ENCODE measurements around the gene BAIAP2L1. TPM values are rescaled to one million over a fixed set of nuclear protein-coding genes. Genes with fewer than 3 reads are reported as not detected.
"Not testable (repeated sequence)": the region's sequence is repeated elsewhere in the genome, so short reads cannot be mapped to it uniquely, and the experiment has no call there.

Gene BAIAP2L1
- total and polyA plus RNA-seq, 7 experiments from 2014 or later: 0.32 to 2.0 (median 0.56) TPM

GRCh38 chr7:98395481-98395880 lies 5.4 kb downstream of the BAIAP2L1 start:
- peaks cover 0 to 21% (median 9%) of the 10 kb centered on the region in 5 donors for H3K27me3 Mint-ChIP-seq
- ChIA-PET POLR2A (no interaction called here), CTCF (no interaction called here)
- ATAC-seq: no peak
- H3K27ac ChIP-seq (ENCODE audit: low read depth, low read length): no peak overlapping the region
- H3K36me3 Mint-ChIP-seq: no peaks in the 10 kb centered on the region
- intact Hi-C loops (cut with micrococcal nuclease): no loop called here
- no peaks in the 10 kb centered on the region for H3K9me3 ChIP-seq (ENCODE audit: control insufficient read depth in 2 of 3, low read length in 3 of 3)
- H3K4me3 Mint-ChIP-seq: no peak overlapping the region
- H3K4me1 Mint-ChIP-seq: peaks cover 0 to 10% (median 5%) of the 10 kb centered on the region in 7 donors
- H3K4me1 ChIP-seq (ENCODE audit: control insufficient read depth in 2 of 2, insufficient read depth in 2 of 2, low read length in 2 of 2): no peaks in the 10 kb centered on the region
- H3K9me3 Mint-ChIP-seq: no peaks in the 10 kb centered on the region
- no peak overlapping the region for H3K27ac Mint-ChIP-seq
- no peak overlapping the region for H3K4me3 ChIP-seq (ENCODE audit: low read length)
- no peaks in the 10 kb centered on the region for H3K27me3 ChIP-seq (ENCODE audit: control insufficient read depth in 2 of 2, insufficient read depth in 2 of 2, low read length in 2 of 2)
- no peak for DNase-seq
- no peaks in the 10 kb centered on the region for H3K36me3 ChIP-seq (ENCODE audit: control insufficient read depth in 2 of 3, insufficient read depth in 3 of 3, low read length in 3 of 3)

DNA sequence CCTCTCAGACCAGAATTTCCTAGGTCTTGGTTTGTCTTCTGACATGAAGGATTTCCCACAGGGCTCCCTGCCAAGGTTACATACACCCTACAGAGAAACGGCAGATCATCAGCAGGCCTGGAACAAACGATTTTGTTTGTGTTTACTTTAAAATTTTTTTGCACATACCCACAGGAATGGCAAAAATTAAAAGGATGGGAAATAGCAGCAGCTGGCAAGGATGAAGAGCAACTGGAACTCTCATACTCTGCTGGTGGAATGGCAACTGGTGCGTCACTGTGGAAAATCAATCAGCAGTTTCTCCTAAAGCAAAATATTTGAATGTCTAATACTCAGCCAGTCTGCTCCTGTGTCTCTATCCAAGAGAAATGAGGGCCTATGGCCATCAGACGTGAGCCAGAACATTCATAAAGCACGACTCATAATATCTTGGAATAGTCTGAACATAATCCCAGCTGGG lies 6.5 kb downstream of the BAIAP2L1 start:
- ChIA-PET POLR2A (no interaction called here), CTCF (no interaction called here)
- H3K27me3 Mint-ChIP-seq: peaks cover 0 to 15% (median 9%) of the 10 kb centered on the region in 5 donors
- Histone ChIP-seq H3K27me3 (ENCODE audit: control insufficient read depth in 2 of 2, insufficient read depth in 2 of 2, low read length in 2 of 2) (no peaks in the 10 kb centered on the region), H3K27ac (ENCODE audit: low read depth, low read length) (no peak overlapping the region), H3K36me3 (ENCODE audit: control insufficient read depth in 2 of 3, insufficient read depth in 3 of 3, low read length in 3 of 3) (no peaks in the 10 kb centered on the region), H3K4me1 (ENCODE audit: control insufficient read depth in 2 of 2, insufficient read depth in 2 of 2, low read length in 2 of 2) (no peaks in the 10 kb centered on the region), H3K4me3 (ENCODE audit: low read length) (no peak overlapping the region), H3K9me3 (ENCODE audit: control insufficient read depth in 2 of 3, low read length in 3 of 3) (no peaks in the 10 kb centered on the region)
- intact Hi-C loops (cut with micrococcal nuclease): no loop called here
- DNase-seq (no peak), ATAC-seq (no peak)
- no peak overlapping the region for H3K27ac Mint-ChIP-seq
- no peaks in the 10 kb centered on the region for H3K36me3 Mint-ChIP-seq
- H3K9me3 Mint-ChIP-seq: no peaks in the 10 kb centered on the region
- H3K4me1 Mint-ChIP-seq: peaks cover 0 to 6% (median 0%) of the 10 kb centered on the region in 7 donors
- no peak overlapping the region for H3K4me3 Mint-ChIP-seq

DNA sequence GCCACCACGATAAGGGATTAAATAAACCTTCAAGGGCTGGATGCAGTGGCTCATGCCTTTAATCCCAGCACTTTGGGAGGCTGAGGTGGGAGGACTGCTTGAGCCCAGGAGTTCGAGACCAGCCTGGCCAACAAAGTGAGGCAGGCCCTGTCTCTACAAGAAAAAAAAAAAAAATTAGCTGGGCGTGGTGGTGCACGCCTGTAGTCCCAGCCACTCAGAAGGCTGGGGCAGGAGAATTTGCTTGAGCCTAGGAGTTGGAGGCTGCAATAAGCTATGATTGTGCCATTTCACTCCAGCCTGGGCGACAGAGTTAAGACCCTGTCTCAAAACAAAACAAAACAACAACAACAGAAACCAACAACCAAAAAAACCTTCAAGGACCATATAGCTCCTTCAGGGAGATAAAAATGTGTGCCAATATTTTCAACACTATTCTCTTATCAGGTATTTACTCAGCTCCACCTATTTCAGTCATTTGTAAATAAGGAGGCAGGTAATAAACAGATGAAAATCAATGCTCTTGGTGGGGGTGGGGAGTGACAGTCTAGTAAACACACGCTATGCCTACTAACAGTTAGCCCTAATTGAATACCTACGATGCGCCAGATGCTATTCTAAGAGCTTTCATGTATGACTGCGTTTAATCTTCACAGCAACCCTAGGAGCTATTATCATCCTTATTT lies 13.2 kb downstream of the BAIAP2L1 start:
- Mint-ChIP-seq H3K36me3 (no peaks in the 10 kb centered on the region), H3K9me3 (no peaks in the 10 kb centered on the region), H3K27me3 (peaks cover 0 to 3% (median 0%) of the 10 kb centered on the region in 5 donors), H3K27ac (no peak overlapping the region), H3K4me1 (no peaks in the 10 kb centered on the region), H3K4me3 (no peak overlapping the region)
- Histone ChIP-seq H3K27ac (ENCODE audit: low read depth, low read length) (no peak overlapping the region), H3K4me3 (ENCODE audit: low read length) (no peak overlapping the region), H3K36me3 (ENCODE audit: control insufficient read depth in 2 of 3, insufficient read depth in 3 of 3, low read length in 3 of 3) (no peaks in the 10 kb centered on the region), H3K4me1 (ENCODE audit: control insufficient read depth in 2 of 2, insufficient read depth in 2 of 2, low read length in 2 of 2) (no peaks in the 10 kb centered on the region), H3K9me3 (ENCODE audit: control insufficient read depth in 2 of 3, low read length in 3 of 3) (no peaks in the 10 kb centered on the region), H3K27me3 (ENCODE audit: control insufficient read depth in 2 of 2, insufficient read depth in 2 of 2, low read length in 2 of 2) (no peaks in the 10 kb centered on the region)
- POLR2A ChIA-PET: no interaction called here
- CTCF ChIA-PET: no interaction called here
- ATAC-seq: no peak
- intact Hi-C loops (cut with micrococcal nuclease): no loop called here
- DNase-seq: no peak

GRCh38 chr7:98387131-98387530 lies 13.8 kb downstream of the BAIAP2L1 start:
- Mint-ChIP-seq H3K27me3 (peaks cover 0 to 3% (median 0%) of the 10 kb centered on the region in 5 donors), H3K4me3 (no peak overlapping the region), H3K4me1 (no peaks in the 10 kb centered on the region), H3K27ac (no peak overlapping the region), H3K36me3 (no peaks in the 10 kb centered on the region), H3K9me3 (no peaks in the 10 kb centered on the region)
- peak; percentile 16 for ATAC-seq
- CTCF ChIA-PET: no interaction called here
- Histone ChIP-seq H3K36me3 (ENCODE audit: control insufficient read depth in 2 of 3, insufficient read depth in 3 of 3, low read length in 3 of 3) (no peaks in the 10 kb centered on the region), H3K9me3 (ENCODE audit: control insufficient read depth in 2 of 3, low read length in 3 of 3) (no peaks in the 10 kb centered on the region), H3K4me3 (ENCODE audit: low read length) (no peak overlapping the region), H3K27me3 (ENCODE audit: control insufficient read depth in 2 of 2, insufficient read depth in 2 of 2, low read length in 2 of 2) (no peaks in the 10 kb centered on the region), H3K4me1 (ENCODE audit: control insufficient read depth in 2 of 2, insufficient read depth in 2 of 2, low read length in 2 of 2) (no peaks in the 10 kb centered on the region), H3K27ac (ENCODE audit: low read depth, low read length) (no peak overlapping the region)
- DNase-seq: no peak
- intact Hi-C loops (cut with micrococcal nuclease): no loop called here
- POLR2A ChIA-PET: no interaction called here

- H3K36me3 Mint-ChIP-seq; H3K36me3 ChIP-seq (ENCODE audit: control insufficient read depth in 2 of 3, insufficient read depth in 3 of 3, low read length in 3 of 3); H3K4me1 ChIP-seq (ENCODE audit: control insufficient read depth in 2 of 2, insufficient read depth in 2 of 2, low read length in 2 of 2); intact Hi-C loops (cut with micrococcal nuclease); H3K27me3 ChIP-seq (ENCODE audit: control insufficient read depth in 2 of 2, insufficient read depth in 2 of 2, low read length in 2 of 2); H3K27ac ChIP-seq (ENCODE audit: low read depth, low read length); H3K4me3 ChIP-seq (ENCODE audit: low read length); POLR2A ChIA-PET; H3K9me3 ChIP-seq (ENCODE audit: control insufficient read depth in 2 of 3, low read length in 3 of 3); H3K27me3 Mint-ChIP-seq; H3K9me3 Mint-ChIP-seq; CTCF ChIA-PET; H3K4me3 Mint-ChIP-seq; ATAC-seq; DNase-seq; H3K27ac Mint-ChIP-seq; H3K4me1 Mint-ChIP-seq: not testable (repeated sequence)
Measured at GRCh38 chr7:98385532-98385931, 15.4 kb downstream of the BAIAP2L1 start.

DNA sequence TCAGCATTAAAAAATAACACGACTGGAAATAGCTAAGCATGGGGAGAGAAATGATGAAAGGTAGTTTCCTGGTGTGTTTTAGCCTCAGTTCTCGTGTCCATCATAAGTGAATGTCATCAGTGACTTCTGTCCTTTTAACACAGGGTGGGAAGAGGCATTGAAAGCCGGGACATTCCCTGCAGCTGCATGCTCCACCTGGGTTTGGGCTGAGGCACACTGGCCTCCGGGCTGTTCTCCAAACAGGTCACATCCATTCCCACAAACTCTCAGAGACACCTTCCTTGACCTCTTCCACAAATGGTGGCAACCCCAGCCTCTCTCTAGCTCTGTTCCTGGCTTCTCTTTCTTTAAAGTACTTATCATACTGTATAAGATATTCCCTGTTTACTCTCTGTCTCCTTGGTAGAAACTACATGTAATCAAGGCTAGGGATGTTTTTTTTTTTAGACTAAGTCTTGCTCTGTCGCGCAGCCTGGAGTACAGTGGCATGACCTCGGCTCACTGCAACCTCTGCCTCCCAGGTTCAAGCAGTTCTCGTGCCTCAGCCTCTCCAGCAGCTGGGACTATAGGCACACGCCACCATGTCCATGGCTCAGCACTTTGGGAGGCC lies 22.6 kb downstream of the BAIAP2L1 start:
- intact Hi-C loops (cut with micrococcal nuclease): no loop called here
- no peaks in the 10 kb centered on the region for H3K4me1 ChIP-seq (ENCODE audit: control insufficient read depth in 2 of 2, insufficient read depth in 2 of 2, low read length in 2 of 2)
- peak overlapping the region in 1 of 9 donors; percentile 2 for H3K27ac Mint-ChIP-seq

DNA sequence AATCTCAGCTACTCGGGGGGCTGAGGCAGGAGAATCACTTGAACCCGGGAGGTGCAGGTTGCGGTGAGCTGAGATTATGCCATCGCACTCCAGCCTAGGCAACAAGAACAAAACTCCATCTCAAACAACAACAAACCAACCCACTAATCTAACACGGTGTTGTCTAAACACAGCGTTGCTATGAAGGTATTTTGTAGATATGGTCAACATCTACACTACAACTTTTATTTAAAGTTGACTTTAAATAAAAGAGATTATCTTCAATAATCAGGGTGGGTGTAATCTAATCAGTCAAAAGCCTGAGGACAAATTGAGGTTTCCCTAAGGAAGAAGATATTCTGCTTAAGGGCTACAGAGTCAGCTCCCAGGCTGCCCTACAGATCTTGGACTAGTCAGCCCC lies 24.2 kb downstream of the BAIAP2L1 start:
- Histone ChIP-seq H3K4me1 (ENCODE audit: control insufficient read depth in 2 of 2, insufficient read depth in 2 of 2, low read length in 2 of 2) (no peaks in the 10 kb centered on the region), H3K4me3 (ENCODE audit: low read length) (no peak overlapping the region), H3K27ac (ENCODE audit: low read depth, low read length) (no peak overlapping the region), H3K36me3 (ENCODE audit: control insufficient read depth in 2 of 3, insufficient read depth in 3 of 3, low read length in 3 of 3) (no peaks in the 10 kb centered on the region), H3K27me3 (ENCODE audit: control insufficient read depth in 2 of 2, insufficient read depth in 2 of 2, low read length in 2 of 2) (no peaks in the 10 kb centered on the region), H3K9me3 (ENCODE audit: control insufficient read depth in 2 of 3, low read length in 3 of 3) (no peaks in the 10 kb centered on the region)
- ChIA-PET POLR2A (no interaction called here), CTCF (no interaction called here)
- ATAC-seq (no peak), DNase-seq (no peak)
- Mint-ChIP-seq H3K27me3 (no peaks in the 10 kb centered on the region), H3K27ac (no peak overlapping the region), H3K9me3 (peaks cover 0 to 4% (median 0%) of the 10 kb centered on the region in 11 donors), H3K4me1 (no peaks in the 10 kb centered on the region), H3K36me3 (no peaks in the 10 kb centered on the region), H3K4me3 (no peak overlapping the region)
- intact Hi-C loops (cut with micrococcal nuclease): no loop called here

More for the DNA sequence above, 22.6 kb downstream of the BAIAP2L1 start:
- H3K36me3 Mint-ChIP-seq: no peaks in the 10 kb centered on the region
- DNase-seq (no peak), ATAC-seq (no peak)
- no peaks in the 10 kb centered on the region for H3K27me3 ChIP-seq (ENCODE audit: control insufficient read depth in 2 of 2, insufficient read depth in 2 of 2, low read length in 2 of 2)
- no peaks in the 10 kb centered on the region for H3K9me3 ChIP-seq (ENCODE audit: control insufficient read depth in 2 of 3, low read length in 3 of 3)
- no peak overlapping the region for H3K4me3 Mint-ChIP-seq
- ChIA-PET POLR2A (no interaction called here), CTCF (interaction anchor here (0.7 kb wide), 1 partner anchor 1314 kb away, joined by 3 read pairs; no protein-coding TSS in a partner anchor)
- H3K9me3 Mint-ChIP-seq: peaks cover 0 to 4% (median 0%) of the 10 kb centered on the region in 11 donors
- no peak overlapping the region for H3K4me3 ChIP-seq (ENCODE audit: low read length)
- H3K4me1 Mint-ChIP-seq: no peaks in the 10 kb centered on the region
- H3K27ac ChIP-seq (ENCODE audit: low read depth, low read length): no peak overlapping the region
- H3K36me3 ChIP-seq (ENCODE audit: control insufficient read depth in 2 of 3, insufficient read depth in 3 of 3, low read length in 3 of 3): no peaks in the 10 kb centered on the region
- H3K27me3 Mint-ChIP-seq: no peaks in the 10 kb centered on the region

Measured in naive thymus-derived CD4-positive, alpha-beta T cell (primary cell).